Activated CD8-positive, alpha-beta T cell treated with anti-CD3 and anti-CD28 coated beads for 36 hours (primary cell): ENCODE data around the gene CUL9. TPM values are rescaled to one million over a fixed set of nuclear protein-coding genes. Genes with fewer than 3 reads are reported as not detected.

Source experiments
- ATAC-seq: fragments of 200-7000 bp; cut with Tn5 transposase; one replicate; pipeline ENCODE4 v1.10.0; 2021; ENCODE audit warnings: mild to moderate bottlenecking, moderate library complexity
- CTCF ChIA-PET: fragments of 350-600 bp; sonication (Branson Sonifier 250); formaldehyde crosslinking; loops from one replicate; lab custom pipeline; 2021; ENCODE audit warnings: antibody characterized with exemption; lab: Charles Lee
- POLR2A ChIA-PET: fragments of 350-600 bp; sonication (Branson Sonifier 250); formaldehyde crosslinking; loops from one replicate; lab custom pipeline; 2021; ENCODE audit warnings: antibody characterized with exemption; lab: Charles Lee
- DNase-seq: peaks from one replicate; pipeline ENCODE4 v3.0.0-alpha.2; 2020
- H3K27ac Mint-ChIP-seq: one replicate; pipeline ENCODE4 v1.8.0; 2021; ENCODE audit warnings: mild to moderate bottlenecking, mixed read lengths
- H3K27me3 Mint-ChIP-seq: one replicate; pipeline ENCODE4 v1.8.0; 2021; ENCODE audit warnings: mixed read lengths
- H3K36me3 Mint-ChIP-seq: one replicate; pipeline ENCODE4 v1.8.0; 2021; ENCODE audit warnings: low read depth, mixed read lengths
- H3K4me1 Mint-ChIP-seq: one replicate; pipeline ENCODE4 v1.8.0; 2021; ENCODE audit warnings: low read depth, mixed read lengths
- H3K4me3 Mint-ChIP-seq: one replicate; pipeline ENCODE4 v1.8.0; 2021; ENCODE audit warnings: mild to moderate bottlenecking, moderate library complexity, mixed read lengths
- H3K9me3 Mint-ChIP-seq: one replicate; pipeline ENCODE4 v1.8.0; 2021; ENCODE audit warnings: mixed read lengths
- CTCF ChIP-seq: fragments of 200-600 bp; IDR thresholded peaks from one replicate; pipeline ENCODE4 v1.8.0; 2022; ENCODE audit warnings: antibody characterized with exemption, mild to moderate bottlenecking
- intact Hi-C: fragments of 100-400 bp; cut with micrococcal nuclease; formaldehyde crosslinking; loops from one replicate; pipeline ENCODE4 v1.10.0; 2022
- total RNA-seq, 2 experiments: library from RNA; stranded (reverse); gene quantifications; one replicate each; pipeline ENCODE4 v1.2.3, GENCODE V29; 2021

Gene CUL9
- total RNA-seq, 2 experiments from 2014 or later = 38.8 to 43.1 TPM

- H3K27ac Mint-ChIP-seq = peak within 1 kb of the TSS; percentile 90
- H3K4me1 Mint-ChIP-seq = peaks cover 32% of the 10 kb centered on the region
- peaks cover 33% of the 10 kb centered on the region for H3K36me3 Mint-ChIP-seq
- DNase-seq (peak; percentile 78), ATAC-seq (peak; percentile 75)
- peak; percentile 95 for TF ChIP-seq CTCF
- ChIA-PET POLR2A (interaction anchor here (0.6 to 2.3 kb wide), 18 partner anchors 9 to 288 kb away, joined by 3 to 11 read pairs (median 4); partner anchors contain the start of genes CRIP3 and POLR1C), CTCF (interaction anchor here (0.6 to 4.1 kb wide), 43 partner anchors 9 to 401 kb away, joined by 3 to 30 read pairs (median 4); partner anchors contain the start of genes ABCC10, CNPY3, LRRC73 and POLH)
- no peaks in the 10 kb centered on the region for H3K27me3 Mint-ChIP-seq
- H3K4me3 Mint-ChIP-seq = peak within 1 kb of the TSS; percentile 95
- intact Hi-C loops = loop anchor here (5.0 kb wide), 1 partner anchor 57 kb away; the partner anchor contains the start of gene SRF
- H3K9me3 Mint-ChIP-seq = no peaks in the 10 kb centered on the region
These were observed 47.2 kb downstream of the CUL9 start, which contains the start of gene DNPH1 for GRCh38 chr6:43228951-43229802. TSS of gene DNPH1 (minus strand) at chr6:43229481. CDS start at chr6:43229456, 25 bp downstream.

GRCh38 chr6:43229803-43230620 lies 48.0 kb downstream of the CUL9 start:
- ChIA-PET CTCF (interaction anchor here (0.7 to 4.1 kb wide), 26 partner anchors 8 to 346 kb away, joined by 3 to 30 read pairs (median 5); partner anchors contain the start of genes ABCC10, CNPY3, LRRC73 and POLH), POLR2A (interaction anchor here (0.7 to 2.3 kb wide), 14 partner anchors 8 to 287 kb away, joined by 3 to 11 read pairs (median 4); partner anchors contain the start of genes CRIP3 and POLR1C)
- Mint-ChIP-seq H3K36me3 (peaks cover 29% of the 10 kb centered on the region), H3K4me3 (peak overlapping the region; percentile 95), H3K4me1 (peaks cover 27% of the 10 kb centered on the region), H3K27ac (peak overlapping the region; percentile 90), H3K27me3 (no peaks in the 10 kb centered on the region), H3K9me3 (no peaks in the 10 kb centered on the region)
- DNase-seq (no peak), ATAC-seq (peak; percentile 11)
- TF ChIP-seq CTCF = no peak
- intact Hi-C loops = loop anchor here (5.0 kb wide), 1 partner anchor 58 kb away; the partner anchor contains the start of gene SRF

- POLR2A ChIA-PET = no interaction called here
- no peak for ATAC-seq
- intact Hi-C loops = no loop called here
- TF ChIP-seq CTCF = no peak
- no peaks in the 10 kb centered on the region for H3K27me3 Mint-ChIP-seq
- no peaks in the 10 kb centered on the region for H3K9me3 Mint-ChIP-seq
- H3K27ac Mint-ChIP-seq = no peak overlapping the region
- no peak overlapping the region for H3K4me3 Mint-ChIP-seq
- CTCF ChIA-PET = interaction anchor here (1.4 to 2.7 kb wide), 2 partner anchors 10 to 16 kb away, joined by 5 to 16 read pairs; no protein-coding TSS in a partner anchor
- peaks cover 18% of the 10 kb centered on the region for H3K4me1 Mint-ChIP-seq
- peaks cover 21% of the 10 kb centered on the region for H3K36me3 Mint-ChIP-seq
- no peak for DNase-seq
These were observed 49.1 kb downstream of the CUL9 start for GRCh38 chr6:43231053-43231452.

- ChIA-PET CTCF (interaction anchor here (1.4 kb wide), 1 partner anchor 15 kb away, joined by 5 read pairs; no protein-coding TSS in a partner anchor), POLR2A (interaction anchor here (0.5 to 0.6 kb wide), 2 partner anchors 253 to 330 kb away, joined by 3 read pairs; partner anchors contain the start of gene PEX6)
- Mint-ChIP-seq H3K27ac (no peak overlapping the region), H3K36me3 (peaks cover 12% of the 10 kb centered on the region), H3K27me3 (no peaks in the 10 kb centered on the region), H3K4me3 (no peak overlapping the region), H3K4me1 (peaks cover 11% of the 10 kb centered on the region), H3K9me3 (no peaks in the 10 kb centered on the region)
- no peak for ATAC-seq
- intact Hi-C loops = no loop called here
- DNase-seq = no peak
- no peak for TF ChIP-seq CTCF
These were observed 49.9 kb downstream of the CUL9 start for GRCh38 chr6:43231735-43232450.
